Measurements from ENCODE around the gene GSTM3.
"Not testable (repeated sequence)": the region's sequence is repeated elsewhere in the genome, so short reads cannot be mapped to it uniquely, and the experiment has no call there.

Gene GSTM3

DNA sequence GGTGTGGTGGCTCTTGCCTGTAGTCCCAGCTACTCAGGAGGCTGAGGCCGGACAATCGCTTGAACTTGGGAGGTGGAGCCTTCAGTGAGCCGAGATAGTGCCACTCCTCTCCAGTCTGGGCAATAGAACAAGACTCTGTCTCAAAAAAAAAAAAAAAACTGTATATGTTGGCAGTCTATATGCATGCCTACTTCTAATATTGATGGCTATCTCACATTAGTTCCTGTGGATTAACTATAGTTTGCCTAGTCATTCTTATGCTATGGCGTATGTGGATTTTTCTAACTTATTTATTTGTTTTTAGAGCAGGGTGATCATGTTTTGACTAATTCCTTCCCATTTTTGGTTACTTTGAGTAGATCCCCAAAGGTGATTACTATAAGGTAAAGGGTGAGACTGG is 43.8 kb downstream of the GSTM3 start:
- no peak for DNase-seq (ENCODE audit: low spot score)

DNA sequence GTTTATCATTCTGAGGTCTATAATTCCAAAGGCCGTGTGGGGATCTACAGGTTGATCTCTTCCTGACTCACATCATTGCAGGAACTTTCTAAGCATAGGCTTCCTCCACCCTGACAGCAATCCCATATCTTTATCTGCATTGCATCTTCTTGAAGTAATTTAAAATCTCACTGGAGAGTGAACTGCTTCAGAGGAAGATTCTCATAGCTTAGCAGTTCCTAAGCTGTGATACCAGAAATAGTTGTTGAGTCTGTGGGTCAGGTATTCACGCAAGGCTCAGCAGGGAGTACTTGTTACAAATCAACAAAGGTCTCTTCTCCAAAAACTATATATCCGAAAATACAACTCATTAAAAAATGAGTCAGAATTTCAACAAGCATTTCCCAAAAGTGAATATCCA is 45.7 kb downstream of the GSTM3 start:
- DNase-seq (ENCODE audit: low spot score), result not testable (repeated sequence)

DNA sequence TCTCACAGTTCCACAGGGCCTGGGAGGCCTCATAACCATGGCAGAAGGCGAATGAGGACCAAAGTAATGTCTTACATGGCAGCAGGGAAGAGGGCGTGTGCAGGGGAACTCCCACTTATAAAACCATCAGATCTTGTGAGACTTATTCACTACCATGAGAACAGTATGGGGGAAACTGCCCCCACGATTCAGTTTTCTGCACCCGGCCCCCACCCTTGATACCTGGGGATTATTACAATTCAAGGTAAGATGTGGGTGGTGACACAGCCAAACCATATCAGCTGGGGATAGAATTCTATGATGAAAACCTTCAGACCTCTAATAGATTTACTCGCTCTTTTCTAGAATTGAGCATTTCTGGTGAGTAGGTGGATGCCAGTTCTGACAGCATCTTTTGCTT is 46.4 kb downstream of the GSTM3 start:
- DNase-seq (ENCODE audit: low spot score), result not testable (repeated sequence)

DNA sequence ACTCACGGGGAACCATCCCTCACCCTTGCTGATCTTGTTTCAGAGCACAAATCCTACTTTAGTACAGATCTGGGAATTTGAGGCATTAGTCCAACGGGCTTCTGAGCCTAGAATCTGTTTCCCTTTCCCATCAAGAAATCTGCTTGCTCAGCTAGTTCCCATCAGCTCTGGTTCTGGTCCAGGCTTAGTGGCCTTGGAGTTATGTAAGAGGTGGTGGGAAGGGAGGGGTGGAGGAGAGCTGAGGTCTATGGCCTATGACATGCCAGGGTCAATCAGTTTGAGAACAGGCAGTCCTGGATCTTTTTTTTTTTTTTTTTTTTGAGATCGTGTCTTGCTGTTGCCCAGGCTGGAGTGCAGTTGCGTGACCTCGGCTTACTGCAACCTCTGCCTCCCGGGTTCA is 49.1 kb downstream of the GSTM3 start:
- DNase-seq (ENCODE audit: low spot score), result no peak

DNA sequence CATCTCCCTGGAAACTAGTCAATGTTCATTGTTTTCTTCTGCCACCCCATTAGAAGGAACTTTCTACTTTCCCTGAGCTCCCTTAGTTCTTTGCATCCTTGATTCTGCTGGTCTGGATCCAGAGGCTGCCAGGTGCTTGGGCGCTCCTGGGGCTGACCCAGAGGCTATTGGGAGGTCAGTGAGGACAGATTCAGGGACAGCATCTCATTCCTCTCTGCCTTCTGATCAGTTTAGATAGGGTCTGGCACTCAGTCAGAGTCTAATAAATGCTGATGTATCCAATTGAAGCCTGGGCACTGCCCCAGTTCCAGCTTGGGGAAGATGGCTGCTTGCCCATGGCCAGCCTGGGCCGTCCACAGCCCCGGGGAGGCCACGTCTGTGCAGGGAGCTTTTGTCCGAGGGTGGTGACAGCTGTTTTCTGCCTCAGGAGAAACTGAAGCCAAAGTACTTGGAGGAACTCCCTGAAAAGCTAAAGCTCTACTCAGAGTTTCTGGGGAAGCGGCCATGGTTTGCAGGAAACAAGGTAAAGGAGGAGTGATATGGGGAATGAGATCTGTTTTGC is 50.9 kb downstream of the GSTM3 start:
- DNase-seq (ENCODE audit: low spot score), result no peak

DNA sequence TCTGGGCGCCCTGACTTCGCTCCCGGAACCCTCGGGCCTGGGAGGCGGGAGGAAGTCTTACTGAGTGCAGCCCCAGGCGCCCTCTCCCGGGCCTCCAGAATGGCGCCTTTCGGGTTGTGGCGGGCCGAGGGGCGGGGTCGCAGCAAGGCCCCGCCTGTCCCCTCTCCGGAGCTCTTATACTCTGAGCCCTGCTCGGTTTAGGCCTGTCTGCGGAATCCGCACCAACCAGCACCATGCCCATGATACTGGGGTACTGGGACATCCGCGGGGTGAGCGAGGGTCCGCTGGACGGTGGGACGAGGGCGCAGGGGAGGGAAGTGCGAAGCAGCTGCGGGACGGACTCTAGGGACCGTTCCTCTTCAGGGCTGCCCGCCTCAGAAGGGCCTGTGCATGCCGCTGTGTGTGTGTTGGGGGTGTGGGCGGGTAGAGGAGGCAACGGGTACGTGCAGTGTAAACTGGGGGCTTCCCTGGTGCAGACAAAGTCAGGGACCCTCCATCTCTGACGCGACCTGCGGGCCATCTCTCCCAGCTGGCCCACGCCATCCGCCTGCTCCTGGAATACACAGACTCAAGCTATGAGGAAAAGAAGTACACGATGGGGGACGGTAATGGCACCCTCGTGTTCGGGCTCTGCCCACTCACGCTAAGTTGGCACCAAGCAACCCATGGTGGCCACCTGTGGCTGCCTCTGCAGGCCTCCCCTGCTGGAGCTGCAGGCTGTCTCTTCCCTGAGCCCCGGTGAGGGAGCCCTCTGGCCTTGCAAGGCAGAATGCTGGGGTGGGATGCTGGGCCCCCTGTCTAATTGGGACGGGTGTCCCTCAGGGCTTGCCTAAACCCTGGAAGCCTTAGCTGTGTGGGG is 53.0 kb downstream of the GSTM3 start, which contains the start of gene GSTM1:
GSTM1 (plus strand) TSS at position 177 of the 859 bp plus-strand sequence; CDS start at position 234, 57 bp downstream.
- no peak for DNase-seq (ENCODE audit: low spot score)

DNA sequence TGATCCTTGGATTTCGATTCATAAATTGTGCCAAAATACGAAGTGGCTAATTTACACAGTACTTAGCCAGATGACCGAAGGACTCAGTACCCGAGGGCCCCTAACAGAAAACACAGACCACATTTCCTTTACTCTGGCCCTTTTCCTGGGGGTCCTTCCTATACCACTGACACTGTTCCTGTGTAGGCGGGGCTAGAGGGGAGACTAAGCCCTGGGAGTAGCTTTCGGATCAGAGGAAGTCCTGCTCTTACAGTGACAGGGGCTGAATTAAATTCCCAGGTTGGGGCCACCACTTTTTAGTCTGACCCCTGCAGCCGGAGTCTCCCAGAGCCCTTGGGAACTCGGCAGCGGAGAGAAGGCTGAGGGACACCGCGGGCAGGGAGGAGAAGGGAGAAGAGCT is 53.7 kb downstream of the GSTM3 start:
- not testable (repeated sequence) for DNase-seq (ENCODE audit: low spot score)

DNA sequence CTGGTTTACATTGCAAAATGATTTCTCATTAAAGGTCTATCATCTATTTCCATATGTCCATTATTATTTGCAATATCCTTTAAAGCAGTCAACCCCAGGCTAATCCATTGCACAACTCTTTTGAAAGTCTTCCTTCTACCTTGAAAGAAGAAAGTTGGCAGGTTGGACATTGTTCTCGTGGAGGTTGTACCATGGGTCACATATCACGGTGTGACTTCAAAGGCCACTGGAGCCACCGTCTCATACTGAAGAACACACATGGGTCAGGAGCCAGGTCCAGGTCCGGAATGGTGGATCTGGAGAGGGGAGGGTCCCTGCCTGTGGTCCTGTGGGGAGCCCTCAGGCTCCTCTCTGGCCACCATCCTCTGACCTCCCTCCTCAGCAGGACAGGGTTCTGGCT is 54.9 kb downstream of the GSTM3 start:
- not testable (repeated sequence) for DNase-seq (ENCODE audit: low spot score)

DNA sequence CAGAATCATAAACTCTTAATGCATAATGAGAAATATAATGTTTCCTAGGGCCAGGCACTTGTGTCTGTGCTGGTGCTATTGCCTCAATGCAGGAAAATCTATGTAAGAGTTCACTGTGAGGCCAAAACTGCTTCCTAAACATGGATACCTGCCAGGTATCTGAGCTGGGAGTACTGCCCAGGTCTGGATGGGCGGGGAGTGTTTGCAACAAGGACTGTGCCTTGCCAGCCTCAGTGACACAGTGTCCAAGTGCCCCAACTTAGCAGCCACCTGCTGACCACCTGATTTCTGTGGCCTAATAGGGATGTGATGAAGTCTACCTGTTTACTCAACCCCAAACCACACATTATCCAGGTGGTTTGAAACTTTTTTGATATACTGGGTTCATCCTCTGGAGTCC is 55.4 kb downstream of the GSTM3 start:
- DNase-seq (ENCODE audit: low spot score), result not testable (repeated sequence)

DNA sequence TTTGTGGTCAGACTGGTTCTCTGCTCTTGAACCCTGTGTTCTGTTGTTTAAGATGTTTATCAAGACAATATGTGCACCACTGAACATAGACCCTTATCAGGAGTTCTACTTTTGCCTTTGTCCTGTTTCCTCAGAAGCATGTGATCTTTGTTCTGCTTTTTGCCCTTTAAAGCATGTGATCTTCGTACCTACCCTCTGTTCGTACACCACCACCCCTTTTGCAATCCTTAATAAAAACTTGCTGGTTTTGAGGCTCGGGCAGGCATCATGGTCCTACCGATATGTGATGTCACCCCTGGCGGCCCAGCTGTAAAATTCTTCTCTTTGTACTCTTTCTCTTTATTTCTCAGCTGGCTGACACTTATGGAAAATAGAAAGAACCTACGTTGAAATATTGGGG is 56.1 kb downstream of the GSTM3 start:
- DNase-seq (ENCODE audit: low spot score), result not testable (repeated sequence)

All from Ammon's horn (tissue), 1 donor.